BJ (cell line): ENCODE measurements around the gene TEDC2. TPM values are rescaled to one million over a fixed set of nuclear protein-coding genes. Genes with fewer than 3 reads are reported as not detected.

Experiments used
- CTCF ChIA-PET: fragments of 350-600 bp; formaldehyde crosslinking; extraction: SDS; loops from one replicate; lab custom pipeline; 2021; ENCODE audit warnings: antibody characterized with exemption, inconsistent platforms; lab: Yijun Ruan, JAX
- POLR2A ChIA-PET: fragments of 300-600 bp; sonication (Branson Sonifier 250); formaldehyde crosslinking; extraction: SDS; loops from one replicate; lab custom pipeline; 2021; ENCODE audit warnings: antibody characterized with exemption; lab: Charles Lee
- DNase-seq: peaks from one replicate; pipeline ENCODE4 v3.0.0-alpha.2; 2011; ENCODE audit warnings: low read depth
- H3K27me3 ChIP-seq: 2 replicates; pipeline ENCODE4 v1.6.0; 2011; ENCODE audit warnings: low read length; ENCODE audit not compliant: control insufficient read depth, insufficient read depth
- H3K36me3 ChIP-seq: 2 replicates; pipeline ENCODE4 v1.5.1; 2011; ENCODE audit warnings: low read length; ENCODE audit not compliant: control insufficient read depth, insufficient read depth
- H3K4me3 ChIP-seq: 2 replicates; pipeline ENCODE4 v1.5.1; 2011; ENCODE audit warnings: low read depth, mild to moderate bottlenecking, control low read depth, low read length
- polyA plus RNA-seq: library from polyadenylated mRNA; depleted of rRNA; stranded (reverse); fragments of >200 nt; gene quantifications from 2 replicates; pipeline ENCODE4 v1.2.3, GENCODE V29; 2011
- TF ChIP-seq, protein P1 (sequence below): IDR thresholded peaks from 2 replicates; pipeline ENCODE4 v1.5.1; 2011; ENCODE audit warnings: low read depth, mild to moderate bottlenecking, control low read depth, inconsistent platforms, low read length, moderate library complexity; ENCODE audit not compliant: insufficient read depth

Gene TEDC2
- polyA plus RNA-seq, 1 experiment: 3.7 TPM

DNA sequence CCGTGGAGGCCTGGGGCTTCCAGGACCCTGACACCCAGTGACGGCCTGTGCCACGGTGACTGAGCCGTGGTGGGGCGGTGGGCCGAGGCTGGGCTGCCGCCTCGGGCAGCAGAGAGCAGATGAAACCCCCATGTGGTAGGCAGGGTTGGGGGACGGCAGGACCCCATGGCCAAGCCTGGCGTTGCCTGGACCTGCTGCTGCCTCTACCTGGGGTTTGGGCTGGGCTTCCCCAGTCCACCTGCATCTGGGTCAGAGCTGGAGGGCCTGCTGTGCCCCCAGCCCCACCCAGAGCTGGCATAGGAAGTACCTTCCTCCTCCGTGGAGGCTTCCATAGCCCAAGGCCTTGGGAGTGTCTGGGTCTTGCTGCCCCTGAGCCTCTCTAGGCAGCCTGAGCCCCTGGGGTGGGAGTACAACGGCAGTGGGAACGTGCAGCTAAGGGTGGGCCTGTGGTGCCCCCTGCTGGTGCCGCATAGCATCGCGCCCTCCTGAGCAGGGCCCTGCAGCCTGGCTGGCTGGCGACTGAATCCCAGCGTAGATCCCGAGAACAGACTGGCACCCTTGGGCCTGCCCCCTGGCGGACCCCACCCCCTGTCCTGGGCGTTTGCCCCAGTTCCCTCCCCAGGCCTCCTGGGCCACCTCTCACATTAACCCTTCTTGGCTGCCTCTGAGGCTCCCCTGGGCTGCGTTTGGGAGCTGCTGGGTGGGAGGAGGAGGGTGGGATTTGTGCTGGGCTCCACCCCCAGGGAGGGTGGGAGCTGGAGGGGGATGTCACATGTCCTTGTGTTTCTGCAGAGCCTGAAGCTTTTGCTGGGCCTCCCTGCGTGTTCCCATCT, 41.2 kb downstream of the TEDC2 start:
- no peak for DNase-seq
- no peak overlapping the region for H3K4me3 ChIP-seq
- TF ChIP-seq, protein P1, sequence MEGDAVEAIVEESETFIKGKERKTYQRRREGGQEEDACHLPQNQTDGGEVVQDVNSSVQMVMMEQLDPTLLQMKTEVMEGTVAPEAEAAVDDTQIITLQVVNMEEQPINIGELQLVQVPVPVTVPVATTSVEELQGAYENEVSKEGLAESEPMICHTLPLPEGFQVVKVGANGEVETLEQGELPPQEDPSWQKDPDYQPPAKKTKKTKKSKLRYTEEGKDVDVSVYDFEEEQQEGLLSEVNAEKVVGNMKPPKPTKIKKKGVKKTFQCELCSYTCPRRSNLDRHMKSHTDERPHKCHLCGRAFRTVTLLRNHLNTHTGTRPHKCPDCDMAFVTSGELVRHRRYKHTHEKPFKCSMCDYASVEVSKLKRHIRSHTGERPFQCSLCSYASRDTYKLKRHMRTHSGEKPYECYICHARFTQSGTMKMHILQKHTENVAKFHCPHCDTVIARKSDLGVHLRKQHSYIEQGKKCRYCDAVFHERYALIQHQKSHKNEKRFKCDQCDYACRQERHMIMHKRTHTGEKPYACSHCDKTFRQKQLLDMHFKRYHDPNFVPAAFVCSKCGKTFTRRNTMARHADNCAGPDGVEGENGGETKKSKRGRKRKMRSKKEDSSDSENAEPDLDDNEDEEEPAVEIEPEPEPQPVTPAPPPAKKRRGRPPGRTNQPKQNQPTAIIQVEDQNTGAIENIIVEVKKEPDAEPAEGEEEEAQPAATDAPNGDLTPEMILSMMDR: peak; percentile 98
- no peaks in the 10 kb centered on the region for H3K27me3 ChIP-seq
- H3K36me3 ChIP-seq: peaks cover 31% of the 10 kb centered on the region
- ChIA-PET POLR2A (no interaction called here), CTCF (interaction anchor here (0.7 to 3.8 kb wide), 29 partner anchors 9 to 353 kb away, joined by 3 to 63 read pairs (median 4); partner anchors contain the start of genes ECI1, NTN3, RAB26 and TBC1D24)

DNA sequence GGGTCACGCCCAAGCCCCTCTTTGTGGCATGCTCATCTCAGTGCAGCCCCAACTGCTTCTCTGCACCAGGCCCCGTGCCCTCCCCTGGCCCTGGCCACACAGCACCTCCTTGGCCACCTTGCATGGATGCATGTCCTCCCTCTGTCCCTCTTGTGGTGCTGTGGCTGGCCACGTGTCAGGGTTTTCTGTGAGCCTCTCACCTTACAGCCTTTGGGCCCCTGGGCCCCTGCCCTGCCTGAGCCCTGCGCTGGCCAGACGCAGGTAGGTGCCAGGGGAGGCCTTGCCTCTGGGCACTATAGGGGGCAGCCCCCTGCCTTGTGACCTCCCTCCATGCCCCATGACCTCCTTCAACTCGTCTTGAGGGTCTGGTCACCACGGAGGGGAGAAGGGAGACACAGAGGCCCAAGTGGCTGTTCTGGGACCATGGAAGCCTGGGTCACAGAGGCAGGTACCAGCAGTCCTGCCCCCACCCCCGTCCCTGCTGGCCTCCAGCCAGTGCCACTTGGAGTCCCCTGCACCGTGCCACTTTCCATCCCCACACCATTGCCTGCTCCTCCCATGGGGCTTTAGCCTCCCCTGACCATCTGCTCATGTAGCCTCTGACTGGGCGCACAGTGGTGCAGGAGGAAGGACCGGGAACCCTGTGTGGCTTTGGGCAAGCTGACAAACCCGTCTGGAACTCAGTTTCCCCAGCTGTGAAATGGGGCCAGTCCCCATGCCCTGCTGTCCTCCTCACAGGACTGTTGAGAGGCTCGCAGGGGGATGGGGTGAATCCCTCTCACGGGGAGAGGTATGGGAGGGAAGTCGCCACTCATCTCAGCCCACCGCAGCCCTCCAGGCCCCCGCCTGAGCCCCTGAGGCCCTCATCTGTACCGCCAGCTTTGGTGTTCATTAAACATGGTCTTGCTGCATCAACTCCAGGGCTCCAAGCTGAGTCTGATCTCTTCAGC, 42.3 kb downstream of the TEDC2 start:
- TF ChIP-seq, protein P1: no peak
- peaks cover 22% of the 10 kb centered on the region for H3K36me3 ChIP-seq
- no peak for DNase-seq
- POLR2A ChIA-PET: no interaction called here
- H3K4me3 ChIP-seq: no peak overlapping the region
- H3K27me3 ChIP-seq: no peaks in the 10 kb centered on the region
- CTCF ChIA-PET: interaction anchor here (0.8 to 3.8 kb wide), 26 partner anchors 8 to 354 kb away, joined by 3 to 63 read pairs (median 4); partner anchors contain the start of genes ABCA3, NTN3, RAB26 and TBC1D24

- H3K27me3 ChIP-seq: no peaks in the 10 kb centered on the region
- ChIA-PET CTCF (interaction anchor here (0.7 to 1.4 kb wide), 2 partner anchors 20 to 155 kb away, joined by 3 to 4 read pairs; no protein-coding TSS in a partner anchor), POLR2A (no interaction called here)
- DNase-seq: no peak
- TF ChIP-seq, protein P1: no peak
- H3K36me3 ChIP-seq: peaks cover 2% of the 10 kb centered on the region; the same call in 1 of the 2 replicates
- H3K4me3 ChIP-seq: no peak overlapping the region
These were observed 45.8 kb downstream of the TEDC2 start for GRCh38 chr16:2505695-2506094.

DNA sequence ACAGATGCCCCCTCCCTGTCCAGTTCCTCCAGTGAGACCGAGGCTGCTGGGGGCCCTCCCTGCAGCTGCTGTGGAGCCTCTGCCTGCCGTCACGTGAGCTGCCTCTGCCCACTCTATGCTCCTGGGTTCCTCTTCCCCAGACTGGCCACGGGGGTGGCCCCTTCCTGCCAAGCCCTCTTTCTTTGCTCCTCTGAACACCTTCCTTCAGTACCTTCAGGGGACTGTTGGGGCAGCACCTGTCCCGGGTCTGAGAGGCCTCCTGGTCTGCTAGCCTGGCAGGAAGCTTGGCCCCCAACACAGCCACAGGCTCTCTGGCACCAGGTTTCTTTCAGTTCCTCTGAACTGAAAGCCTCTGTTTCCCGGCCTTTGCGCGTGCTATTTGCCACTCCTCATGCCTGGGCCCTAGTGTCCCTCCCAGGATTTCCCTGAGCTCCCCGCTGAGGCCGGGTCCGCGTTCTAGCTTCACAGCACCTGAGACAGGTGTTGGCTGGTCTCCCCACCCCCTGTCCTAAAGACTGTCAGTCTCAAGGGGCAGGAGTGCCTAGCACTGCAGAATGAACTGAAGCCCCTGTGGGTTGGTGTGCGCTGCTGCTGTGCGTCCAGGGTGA, 47.2 kb downstream of the TEDC2 start:
- Histone ChIP-seq H3K4me3 (no peak overlapping the region), H3K36me3 (0 out of 2 replicates have a peak, but pooled peaks cover 1% of the 10 kb centered on the region), H3K27me3 (no peaks in the 10 kb centered on the region)
- ChIA-PET CTCF (no interaction called here), POLR2A (no interaction called here)
- no peak for DNase-seq
- TF ChIP-seq, protein P1: no peak
